Renal pelvis (tissue), 4 donors: ENCODE data around the gene ZC3H6. TPM values are rescaled to one million over a fixed set of nuclear protein-coding genes. Genes with fewer than 3 reads are reported as not detected.
A peak's percentile ranks its signal among the peaks of the same experiment; 100 is the strongest.
"Not testable (repeated sequence)": the region's sequence is repeated elsewhere in the genome, so short reads cannot be mapped to it uniquely, and the experiment has no call there.

Experiments
- DNase-seq: peaks from one replicate; pipeline ENCODE4 v3.0.0-alpha.2; 2013
- polyA plus RNA-seq, 3 donors: library from polyadenylated mRNA; unstranded; fragments of 120-200 nt; gene quantifications; one replicate each; pipeline ENCODE4 v1.2.1, GENCODE V29; 2013; ENCODE audit not compliant: insufficient read length in 3 of 3

ZC3H6 gene
- polyA plus RNA-seq, 3 donors: 6.9 to 10.6 (median 8.8) TPM

DNA sequence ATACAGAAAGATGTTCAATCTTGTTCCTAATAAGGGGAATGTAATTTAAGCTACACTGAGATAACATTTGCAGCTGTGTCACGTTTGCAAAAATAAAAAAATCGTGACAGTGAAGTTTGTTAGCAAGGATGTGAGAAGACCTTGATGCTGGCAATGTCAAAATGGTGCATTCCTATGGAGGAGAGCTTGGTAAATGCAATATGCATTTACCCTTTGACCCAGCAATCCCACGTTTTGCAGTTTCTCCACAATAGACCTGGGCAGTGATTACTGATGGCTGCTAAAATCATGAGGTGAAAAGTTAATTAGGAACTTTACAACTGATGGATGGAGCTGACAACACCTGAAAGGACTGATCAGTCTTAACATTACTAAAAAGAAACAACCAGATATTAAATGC, 43.1 kb downstream of the ZC3H6 start:
- DNase-seq: no peak

DNA sequence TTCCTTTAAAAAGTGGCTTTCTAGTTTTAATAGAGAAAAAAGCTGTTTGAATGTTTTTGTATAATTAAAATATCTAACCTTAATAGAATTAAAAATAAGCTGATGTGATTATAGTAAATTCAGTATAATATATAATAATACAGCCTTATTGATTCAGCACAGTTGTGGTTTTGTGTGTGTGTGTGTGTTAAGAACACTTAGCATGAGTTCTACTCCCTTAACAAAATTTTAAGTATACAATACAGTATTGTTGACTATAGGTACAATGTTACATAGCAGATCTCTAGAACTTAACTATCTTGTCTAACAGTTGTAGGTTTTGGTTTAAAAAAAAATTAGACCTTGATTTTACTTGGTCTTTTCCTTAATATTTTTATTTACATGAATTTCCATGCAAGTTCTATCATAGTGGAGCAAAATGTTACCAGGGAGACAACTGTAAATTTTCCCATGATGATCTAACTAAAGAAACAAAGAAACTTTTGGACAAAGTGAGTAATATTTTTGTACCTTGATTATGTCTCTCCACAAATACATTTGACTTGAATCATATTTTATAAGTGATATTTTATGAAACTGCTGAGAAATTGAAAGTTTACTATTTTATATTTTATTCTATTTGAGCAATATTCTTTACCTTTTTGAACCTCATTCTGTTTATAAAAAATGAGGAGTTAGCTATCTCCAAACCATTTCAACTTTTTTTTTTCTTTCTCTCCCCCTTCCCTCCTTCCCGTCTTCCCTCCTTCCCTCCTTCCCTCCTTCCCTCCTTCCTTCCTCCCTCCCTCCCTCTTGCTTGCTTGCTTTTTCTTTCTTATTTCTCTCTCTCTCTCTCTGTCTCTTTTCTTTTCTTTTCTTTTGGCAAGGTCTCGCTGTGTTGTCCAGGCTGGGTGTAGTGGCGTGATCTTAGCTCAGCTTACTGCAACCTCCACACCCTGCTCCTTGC, 46.3 kb downstream of the ZC3H6 start:
- DNase-seq: no peak

DNA sequence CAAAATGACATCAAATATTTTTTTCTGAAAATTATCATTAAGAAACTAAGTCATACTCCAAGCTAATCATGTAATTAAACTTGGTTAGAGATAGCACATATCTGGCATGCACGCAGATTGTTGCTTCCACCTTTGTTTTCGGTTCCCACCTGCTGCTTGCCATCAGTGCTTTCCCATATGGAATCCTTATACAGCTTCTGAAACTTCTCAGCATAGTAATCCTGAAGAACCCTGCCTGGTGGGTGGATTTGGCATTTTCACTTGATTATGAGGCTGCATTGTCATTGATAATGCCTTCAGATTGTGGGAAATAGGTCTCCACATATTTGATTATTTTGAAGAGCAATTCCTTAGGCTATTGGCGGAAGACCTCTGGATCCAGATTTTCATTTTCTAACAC, 47.5 kb downstream of the ZC3H6 start:
- DNase-seq: no peak

DNA sequence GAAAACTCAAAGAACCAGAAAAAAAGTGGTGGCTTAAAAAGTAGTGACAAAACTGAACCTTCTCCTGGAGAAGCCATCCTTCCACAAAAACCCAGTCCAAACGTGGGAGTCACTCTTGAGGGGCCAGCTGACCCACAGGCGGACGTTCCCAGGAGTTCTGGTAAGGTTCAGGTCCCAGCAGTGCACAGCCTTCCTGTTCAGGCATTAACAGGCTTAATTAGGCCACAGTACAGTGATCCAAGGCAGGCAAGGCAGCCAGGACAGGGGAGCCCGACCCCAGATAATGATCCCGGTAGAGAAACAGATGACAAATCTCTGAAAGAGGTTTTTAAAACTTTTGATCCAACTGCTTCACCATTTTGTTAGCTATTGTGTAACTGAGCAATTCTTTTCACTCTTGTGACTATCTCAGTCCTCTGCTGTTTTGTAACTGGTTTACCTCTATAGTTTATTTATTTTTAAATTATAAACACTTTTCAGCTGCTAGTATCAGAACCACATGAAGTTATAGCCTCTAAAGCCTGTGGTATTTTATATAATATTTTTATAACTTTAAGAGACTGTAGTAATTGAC, 56.8 kb downstream of the ZC3H6 start:
- no peak for DNase-seq

DNA sequence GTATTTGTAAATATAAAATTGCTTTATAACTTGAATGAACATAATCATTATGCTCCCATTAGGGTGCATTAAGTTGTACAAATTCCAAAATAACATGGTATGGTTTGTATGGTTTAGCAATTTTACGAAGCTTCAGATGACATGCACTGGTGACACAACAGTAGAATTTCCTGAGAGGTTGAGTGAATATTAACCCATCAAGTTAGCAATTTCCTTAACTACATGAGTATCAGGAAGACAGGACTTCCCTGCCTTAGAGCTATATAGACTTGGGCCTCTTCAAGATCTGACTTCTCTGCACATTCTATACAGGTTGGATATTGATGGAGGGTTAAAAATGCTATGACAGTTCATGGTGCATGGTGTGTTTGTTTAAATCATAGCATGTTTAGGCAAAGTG, 60.2 kb downstream of the ZC3H6 start:
- DNase-seq: no peak

DNA sequence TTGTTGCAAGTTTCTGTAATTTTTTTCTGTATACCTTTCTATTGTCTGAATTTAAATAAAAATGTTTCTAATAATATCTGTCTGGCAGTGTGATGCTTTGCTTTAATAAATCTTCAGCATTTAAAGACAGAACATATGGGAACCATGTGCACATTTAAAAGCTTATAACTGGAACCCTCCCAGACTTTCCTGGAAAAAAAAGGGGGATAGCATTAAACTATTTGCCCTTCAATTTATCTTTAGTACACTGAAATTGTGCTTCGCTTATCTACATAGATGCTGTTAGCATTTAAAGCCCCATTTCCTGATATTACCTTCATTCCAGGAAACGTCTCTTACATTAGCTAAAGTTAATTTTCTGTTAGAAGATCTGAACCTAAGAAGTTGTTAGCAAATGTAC, 64.6 kb downstream of the ZC3H6 start:
- DNase-seq: peak; percentile 38

DNA sequence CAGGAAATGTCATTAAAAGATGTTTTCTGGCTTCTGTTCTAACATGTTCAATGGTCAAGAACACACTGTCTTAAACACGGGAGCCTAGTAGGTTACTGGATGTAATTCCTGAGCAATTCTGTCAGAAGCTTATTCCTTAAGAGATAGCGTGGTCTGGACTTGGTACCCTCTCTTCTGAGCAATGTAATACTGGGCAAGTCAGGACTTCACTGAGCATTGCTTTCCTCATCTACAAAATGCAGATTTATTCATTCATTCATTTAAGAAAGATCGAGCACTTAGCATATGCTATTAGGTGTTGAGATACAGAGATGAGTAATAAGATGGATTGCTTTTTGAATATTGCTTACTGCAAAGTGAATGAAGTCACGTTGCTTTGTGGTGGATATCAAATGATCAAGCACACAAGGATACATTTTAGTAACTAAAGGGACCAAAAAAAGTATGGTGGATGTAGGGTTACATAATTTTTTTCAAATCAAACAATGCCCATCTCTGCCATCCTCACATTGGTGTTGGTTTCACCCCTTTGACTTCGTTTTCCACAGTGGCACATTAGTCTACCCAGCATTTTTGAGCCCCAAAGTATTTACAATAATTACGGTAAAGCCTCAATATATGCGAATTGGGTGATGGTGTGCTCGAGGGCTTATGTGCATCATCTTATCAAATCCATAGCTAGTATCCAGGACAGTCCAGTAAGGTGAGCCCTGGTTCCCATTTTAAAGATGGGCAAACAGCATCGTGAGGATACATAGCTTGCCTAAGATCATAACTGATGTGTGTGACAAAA, 65.3 kb downstream of the ZC3H6 start:
- no peak for DNase-seq

DNA sequence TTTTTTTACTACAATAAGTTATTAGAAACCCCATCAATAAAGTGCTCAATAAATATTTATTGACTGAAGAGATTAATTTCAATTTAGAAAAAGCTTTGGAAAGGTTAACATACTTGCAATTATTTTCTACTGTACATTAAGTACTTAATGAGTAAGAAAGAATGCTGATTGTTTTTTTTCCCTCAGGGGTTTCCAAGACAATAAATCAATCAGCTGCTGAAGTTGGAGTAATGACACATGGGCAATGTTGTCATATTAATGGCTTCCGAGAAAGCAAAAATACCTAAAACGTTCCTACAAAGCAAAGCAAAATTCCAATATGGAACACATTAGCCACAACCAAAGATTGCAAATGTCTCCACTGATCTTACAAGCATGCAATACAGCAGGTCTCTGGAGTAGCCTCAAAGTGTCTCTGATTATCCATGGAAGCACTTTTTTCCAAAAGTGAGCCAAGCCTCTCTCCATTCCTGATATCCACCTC, 66.7 kb downstream of the ZC3H6 start:
- DNase-seq: peak; percentile 49

DNA sequence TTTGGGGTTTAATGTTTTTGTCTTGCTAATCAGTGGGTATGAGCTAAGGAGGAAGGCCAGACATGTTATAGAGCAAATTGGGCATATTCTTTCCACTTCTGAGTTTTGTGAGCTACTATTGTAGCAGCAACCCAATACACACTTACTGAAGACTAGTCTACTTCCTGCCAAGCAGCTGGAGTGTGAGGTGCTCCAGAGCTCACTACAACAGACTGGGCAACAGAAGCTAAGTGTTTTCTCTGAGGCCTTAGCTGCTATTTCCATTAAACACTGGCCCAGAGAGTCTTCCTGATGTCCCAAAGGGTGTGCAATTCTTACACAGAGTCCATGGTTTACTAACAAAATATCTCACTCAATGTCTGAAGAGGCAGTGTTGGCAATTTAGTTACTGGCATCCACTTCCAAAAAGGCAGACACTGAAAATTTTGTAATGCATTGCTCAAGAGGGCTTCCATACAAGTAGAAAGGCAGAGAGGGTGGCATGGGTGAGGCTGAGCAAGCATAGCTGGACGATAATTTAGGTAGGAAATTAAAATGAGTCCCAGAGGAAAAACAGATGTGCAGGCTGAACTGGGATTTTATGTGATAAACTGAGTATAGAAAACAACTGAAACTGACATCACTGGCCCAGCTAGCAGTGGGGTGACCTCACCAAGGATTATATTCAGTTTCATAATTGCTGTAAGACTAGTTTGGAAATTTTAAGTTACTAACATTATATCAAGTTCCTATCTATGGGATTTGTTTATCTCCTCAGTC, 68.6 kb downstream of the ZC3H6 start:
- DNase-seq: no peak

DNA sequence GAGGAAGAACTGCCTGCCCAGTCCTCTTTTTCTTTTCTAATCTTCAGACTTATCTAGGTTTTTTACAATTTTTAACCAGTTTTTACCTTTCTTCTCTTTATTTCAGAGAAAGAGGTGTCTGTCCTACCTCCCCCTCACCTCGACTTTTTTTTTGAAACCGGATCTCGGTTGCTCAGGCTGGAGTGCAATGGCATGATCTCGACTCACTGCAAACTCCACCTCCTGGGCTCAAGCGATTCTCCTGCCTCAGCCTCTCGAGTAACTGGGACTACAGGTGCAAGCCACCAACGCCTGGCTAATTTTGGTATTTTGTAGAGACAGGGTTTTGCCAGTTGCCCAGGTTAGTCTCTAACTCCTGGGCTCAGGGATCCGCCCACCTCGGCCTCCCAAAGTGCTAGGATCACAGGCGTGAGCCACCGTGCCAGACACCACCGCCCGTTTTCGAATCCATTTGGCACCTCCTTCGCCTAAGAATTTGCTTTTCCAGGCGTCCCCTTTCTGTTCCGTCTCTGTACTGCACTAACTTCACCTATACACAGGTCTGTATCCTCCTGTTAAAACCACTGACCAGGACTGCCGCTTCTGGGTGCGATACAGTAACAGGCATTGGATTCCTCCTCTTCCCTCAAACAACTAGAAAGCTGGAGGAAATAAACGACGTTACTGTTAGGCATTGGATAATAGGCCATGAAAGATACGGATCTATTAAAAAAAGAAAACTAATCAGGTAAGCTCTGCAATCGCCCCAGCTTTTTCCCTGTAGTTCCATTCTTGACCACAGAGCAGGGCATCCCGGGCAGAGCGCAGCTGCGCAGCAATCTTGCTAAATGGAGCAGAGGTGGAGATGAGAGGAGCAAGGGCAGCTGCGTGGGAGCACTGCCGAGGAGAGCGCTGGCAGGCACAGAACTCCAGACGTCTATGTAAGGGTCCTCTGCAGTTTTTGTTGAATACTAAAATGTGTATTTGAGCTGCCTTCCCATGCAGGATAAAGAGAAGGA, 69.9 kb downstream of the ZC3H6 start:
- no peak for DNase-seq

DNA sequence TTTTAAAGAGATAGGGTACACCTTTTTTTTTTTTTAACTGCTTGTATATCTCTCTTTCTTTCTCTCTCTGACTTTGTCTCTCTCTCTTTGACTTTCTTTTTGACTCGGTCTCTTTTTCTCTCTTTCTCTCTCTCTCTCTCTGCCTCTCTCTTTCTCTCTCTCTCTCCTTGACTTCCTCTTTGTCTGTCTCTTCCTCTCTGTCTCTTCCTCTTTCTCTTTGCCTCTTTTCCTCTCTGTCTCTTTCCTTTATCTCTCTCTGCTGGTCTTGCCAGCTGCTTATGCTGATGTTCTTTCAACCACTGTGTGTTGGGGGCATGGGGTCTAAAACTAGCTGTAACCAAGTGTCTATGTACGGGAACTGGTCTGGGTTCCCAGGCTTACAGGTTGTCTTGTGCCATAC, 76.9 kb downstream of the ZC3H6 start:
- DNase-seq: not testable (repeated sequence)

DNA sequence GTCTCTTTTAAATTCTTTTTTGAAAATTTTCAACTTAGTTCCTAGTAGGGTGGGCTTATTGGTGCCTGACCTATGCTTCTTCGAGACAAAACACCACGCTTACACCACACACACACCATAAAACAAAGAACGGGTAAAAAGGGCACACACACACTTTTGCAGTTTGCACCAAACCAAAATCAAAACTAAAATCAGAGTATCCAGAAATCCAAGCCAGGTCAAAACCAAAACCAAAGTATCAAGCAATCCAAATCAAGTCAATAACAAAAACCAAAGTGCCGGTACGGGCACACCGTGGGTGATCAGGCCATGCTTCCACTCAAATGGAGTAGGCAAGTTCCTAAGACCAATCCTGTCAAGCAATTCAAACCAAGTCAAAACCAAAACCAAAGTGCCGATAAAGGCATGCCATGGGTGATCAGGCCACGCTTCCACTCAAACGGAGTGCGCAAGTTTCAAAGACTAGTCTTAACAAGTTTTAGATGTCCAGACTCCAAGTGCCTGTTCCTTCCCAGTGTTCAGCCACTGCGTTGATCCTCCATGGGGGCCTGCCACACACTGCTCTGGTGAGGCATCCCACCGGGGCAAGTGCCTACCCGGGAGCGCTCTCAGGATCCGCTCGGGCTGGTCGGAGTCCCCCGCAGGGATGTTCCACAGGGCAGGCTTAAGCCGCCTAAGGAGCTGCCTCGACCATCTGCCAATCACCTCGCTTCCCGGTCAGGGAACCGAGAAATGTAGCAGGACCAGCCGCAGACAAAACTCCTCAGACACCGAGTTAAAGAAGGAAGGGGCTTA, 77.6 kb downstream of the ZC3H6 start:
- not testable (repeated sequence) for DNase-seq

DNA sequence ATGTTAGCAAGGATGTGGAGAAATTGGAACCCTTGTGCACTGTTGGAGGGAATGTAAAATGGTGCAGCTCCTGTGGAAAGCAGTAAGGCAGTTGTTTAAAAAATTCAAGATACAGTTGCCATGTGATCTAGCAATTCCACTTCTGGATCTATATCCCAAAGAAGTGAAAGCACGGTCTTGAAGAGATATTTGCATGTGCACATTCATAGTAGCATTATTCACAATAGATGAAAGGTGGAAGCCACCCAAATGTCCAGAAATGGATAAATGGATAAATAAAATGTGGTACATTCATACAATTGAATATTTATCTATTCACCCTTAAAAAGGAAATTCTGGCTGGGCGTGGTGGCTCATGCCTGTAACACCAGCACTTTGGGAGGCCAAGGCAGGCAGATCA, 78.9 kb downstream of the ZC3H6 start:
- DNase-seq: not testable (repeated sequence)

DNA sequence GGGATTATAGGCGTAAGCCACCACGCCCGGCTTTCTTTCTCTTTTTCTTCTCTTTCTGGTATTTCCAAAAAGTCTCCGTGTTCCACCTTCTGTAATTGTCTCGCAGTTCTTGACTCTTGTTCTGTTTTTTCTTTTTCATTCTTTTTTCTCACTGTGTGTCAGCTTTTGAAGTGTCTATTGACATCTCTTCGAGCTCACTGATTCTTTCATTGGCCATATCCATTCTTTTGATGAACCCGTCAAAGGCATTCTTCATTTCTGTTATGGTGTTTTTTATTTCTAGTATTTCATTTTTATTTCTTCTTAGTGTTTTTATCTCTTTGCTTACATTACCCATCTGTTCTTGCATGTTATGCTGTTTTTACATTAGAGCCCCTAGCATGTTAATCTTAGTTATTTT, 84.7 kb downstream of the ZC3H6 start:
- DNase-seq: not testable (repeated sequence)

Other genes with a start within 250 kb of the ZC3H6 start
- gene TMEM87B, start 220.3 kb upstream of the ZC3H6 start, polyA plus RNA-seq: 10 to 100 TPM; 18.2 to 22.8 (median 19.9) TPM
- 10 to 100 TPM; 12.0 to 13.2 (median 12.1) TPM for gene FBLN7, start 137.2 kb upstream of the ZC3H6 start, polyA plus RNA-seq
- gene ZC3H8, start 20.6 kb upstream of the ZC3H6 start, polyA plus RNA-seq: 10 to 100 TPM; 17.2 to 26.1 (median 25.1) TPM
- 1 to 10 TPM; 4.0 to 7.1 (median 4.7) TPM for gene RGPD8, start 158.0 kb downstream of the ZC3H6 start, polyA plus RNA-seq
- 10 to 100 TPM; 35.2 to 40.2 (median 37.9) TPM for gene TTL, start 206.6 kb downstream of the ZC3H6 start, polyA plus RNA-seq